NOMO-1 treated with DMSO at 0.1 percent for 48 hours (cell line): ENCODE measurements around the gene ZNF564.
"Not testable (repeated sequence)": the region's sequence is repeated elsewhere in the genome, so short reads cannot be mapped to it uniquely, and the experiment has no call there.

Experiments used
- DNase-seq: peaks from one replicate; lab custom pipeline; 2025; ENCODE audit not compliant: unreplicated experiment; lab: John Stamatoyannopoulos, UW

Gene ZNF564

DNA sequence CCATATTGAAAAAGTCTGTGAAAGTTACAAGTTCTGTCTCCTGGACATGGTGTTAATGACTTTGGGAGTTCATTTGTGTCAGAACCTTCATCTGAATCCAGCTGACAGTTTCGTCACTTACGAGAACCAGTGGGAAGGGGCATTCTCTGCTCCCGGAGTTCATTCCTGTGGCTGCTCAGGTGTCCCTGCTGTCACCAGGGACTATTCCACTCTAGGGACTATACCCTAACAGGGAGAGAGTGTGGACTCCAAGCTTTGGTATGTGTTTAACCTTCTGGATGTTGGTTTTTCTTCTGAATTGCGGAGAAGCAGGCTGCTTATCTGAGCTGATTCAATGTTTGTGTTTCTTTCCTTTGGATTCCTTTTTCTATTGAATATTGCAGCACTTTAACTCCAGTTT lies 54.2 kb downstream of the ZNF564 start:
- no peak for DNase-seq

DNA sequence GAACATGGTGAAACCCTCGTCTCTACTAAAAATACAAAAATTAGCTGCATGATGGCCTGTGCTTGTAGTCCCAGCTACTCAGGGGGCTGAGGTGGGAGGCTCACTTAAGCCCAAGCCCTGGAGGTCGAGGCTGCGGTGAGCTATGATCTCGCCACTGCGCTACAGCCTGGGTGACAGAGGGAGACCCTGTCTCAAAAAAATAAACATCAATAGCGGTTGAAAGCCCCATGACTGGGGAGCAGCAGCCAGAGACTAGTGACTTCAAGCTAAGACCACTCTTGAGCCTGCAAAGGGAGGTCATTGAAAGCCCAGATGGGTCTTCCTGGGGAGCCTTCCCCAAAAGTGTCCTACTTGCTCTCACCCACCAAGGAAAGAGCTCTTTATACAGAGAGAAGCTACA lies 54.8 kb downstream of the ZNF564 start:
- DNase-seq, result no peak

DNA sequence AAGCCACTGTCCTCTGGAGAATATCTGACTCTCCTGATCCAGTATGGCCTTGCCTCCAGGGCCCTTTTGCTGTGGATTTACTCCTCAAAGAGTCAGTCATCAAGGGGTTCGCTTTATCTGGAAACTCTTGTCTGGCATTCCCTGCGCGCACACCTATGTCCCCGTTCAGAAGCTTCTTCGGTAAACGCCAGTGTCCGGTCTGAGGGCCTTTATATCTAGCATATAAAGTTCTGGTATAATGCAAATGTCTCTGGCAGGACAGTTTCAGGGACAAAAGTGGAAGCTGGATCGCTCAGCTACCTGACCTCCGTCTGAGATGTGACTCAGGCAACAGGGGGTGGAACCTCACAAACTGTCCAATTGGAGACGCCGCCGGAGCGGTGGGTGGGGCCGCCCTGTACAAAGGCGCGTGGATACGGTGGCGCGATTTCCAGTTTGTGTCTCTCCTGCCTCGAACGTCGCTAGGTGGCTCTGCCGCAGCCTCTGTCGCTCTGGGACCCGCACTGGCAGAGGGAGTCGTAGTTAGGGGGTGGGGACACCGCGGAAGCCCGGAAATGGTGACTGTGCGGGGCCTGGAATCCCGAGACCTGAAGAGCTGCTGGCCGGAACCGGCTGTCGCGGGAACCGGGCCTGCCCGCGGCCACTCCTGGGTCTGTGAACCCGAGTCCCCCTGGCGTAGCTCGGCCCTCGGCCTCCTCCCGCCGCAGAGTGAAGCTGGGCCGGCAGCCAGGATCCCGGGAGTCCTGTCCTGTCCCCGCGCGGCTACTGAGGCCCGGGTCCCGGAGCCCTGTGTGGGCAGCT lies 56.1 kb downstream of the ZNF564 start:
- no peak for DNase-seq

DNA sequence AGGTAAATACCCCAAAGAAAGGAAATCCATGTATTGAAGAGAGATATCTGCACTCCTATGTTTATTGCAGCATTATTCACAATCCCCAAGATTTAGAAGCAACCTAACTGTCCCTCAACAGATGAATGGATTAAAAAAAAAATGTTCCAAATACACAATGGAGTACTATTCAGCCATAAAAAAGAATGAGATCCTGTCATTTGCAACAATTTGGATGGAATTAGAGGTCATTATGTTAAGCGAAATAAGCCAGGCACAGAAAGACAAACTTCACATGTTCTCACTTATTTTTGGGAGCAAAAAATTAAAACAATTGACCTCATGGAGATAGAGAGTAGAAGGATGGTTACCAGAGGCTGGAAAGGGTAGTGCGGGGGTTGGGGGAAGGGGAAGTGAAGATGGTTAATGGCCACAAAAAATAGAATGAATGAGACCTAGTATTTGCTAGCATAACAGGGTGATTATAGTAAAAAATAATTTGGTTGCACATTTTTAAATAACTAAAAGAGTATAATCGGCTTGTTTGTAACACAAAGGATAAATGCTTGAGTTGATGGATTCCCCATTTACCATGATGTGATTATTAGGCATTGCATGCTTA lies 56.9 kb downstream of the ZNF564 start:
- no peak for DNase-seq

DNA sequence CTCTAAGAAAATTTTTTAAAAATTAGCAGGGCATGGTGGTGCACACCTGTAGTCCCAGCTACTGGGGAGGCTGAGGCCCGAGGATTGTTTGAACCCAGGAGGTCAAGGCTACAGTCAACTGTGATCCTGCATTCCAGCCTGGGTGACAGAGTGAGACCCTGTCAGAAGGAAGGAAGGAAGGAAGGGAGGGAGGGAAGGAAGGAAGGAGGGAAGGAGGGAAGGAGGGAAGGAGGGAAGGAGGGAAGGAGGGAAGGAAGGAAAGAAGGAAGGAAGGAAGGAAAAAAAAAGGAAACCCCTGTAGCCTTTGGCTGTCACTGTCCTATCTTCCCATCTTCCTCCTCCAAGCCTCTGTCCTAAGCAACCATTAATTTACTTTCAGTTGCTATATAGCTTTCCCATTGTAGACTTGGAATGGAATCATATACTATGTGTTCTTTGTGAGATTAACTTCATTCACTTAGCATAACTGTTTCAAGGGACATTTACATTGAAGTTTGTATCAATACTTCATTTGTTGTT lies 65.0 kb downstream of the ZNF564 start:
- DNase-seq, result not testable (repeated sequence)

DNA sequence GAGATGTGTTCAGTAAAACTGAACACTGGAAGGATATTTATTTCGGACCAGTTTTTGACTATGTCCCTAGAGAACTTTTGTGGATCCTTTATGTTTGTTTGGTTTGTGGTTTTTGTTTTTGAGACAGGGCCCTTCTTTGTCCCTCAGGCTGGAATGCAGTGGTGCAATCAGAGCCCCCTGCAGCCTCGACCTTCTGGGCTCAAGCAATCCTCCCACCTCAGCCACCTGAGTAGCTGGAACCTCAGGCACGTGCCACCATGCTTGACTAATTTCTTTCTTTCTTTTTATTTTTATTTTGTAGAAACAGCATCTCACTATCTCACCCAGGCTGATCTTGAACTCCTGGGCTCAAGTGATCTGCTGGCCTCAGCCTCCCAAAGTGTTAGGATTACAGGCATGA lies 65.7 kb downstream of the ZNF564 start:
- DNase-seq, result no peak

DNA sequence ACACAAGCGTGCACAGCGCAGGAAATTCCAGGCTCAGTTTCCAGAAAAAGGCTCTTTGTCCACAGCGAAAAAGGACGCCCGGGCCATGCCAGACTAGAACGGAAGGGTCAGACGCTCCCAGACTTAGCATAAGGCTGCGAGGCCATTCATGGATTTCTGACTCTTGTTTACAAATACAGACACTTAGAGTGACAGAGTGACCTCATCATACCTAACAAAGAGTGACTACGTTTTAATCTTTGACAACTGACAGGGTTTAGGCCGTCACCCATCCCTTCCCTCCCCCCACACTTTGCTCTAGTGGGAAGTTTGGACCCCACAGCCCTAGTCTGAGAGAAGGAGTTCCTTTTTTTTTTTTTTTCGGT lies 66.2 kb downstream of the ZNF564 start:
- no peak for DNase-seq

DNA sequence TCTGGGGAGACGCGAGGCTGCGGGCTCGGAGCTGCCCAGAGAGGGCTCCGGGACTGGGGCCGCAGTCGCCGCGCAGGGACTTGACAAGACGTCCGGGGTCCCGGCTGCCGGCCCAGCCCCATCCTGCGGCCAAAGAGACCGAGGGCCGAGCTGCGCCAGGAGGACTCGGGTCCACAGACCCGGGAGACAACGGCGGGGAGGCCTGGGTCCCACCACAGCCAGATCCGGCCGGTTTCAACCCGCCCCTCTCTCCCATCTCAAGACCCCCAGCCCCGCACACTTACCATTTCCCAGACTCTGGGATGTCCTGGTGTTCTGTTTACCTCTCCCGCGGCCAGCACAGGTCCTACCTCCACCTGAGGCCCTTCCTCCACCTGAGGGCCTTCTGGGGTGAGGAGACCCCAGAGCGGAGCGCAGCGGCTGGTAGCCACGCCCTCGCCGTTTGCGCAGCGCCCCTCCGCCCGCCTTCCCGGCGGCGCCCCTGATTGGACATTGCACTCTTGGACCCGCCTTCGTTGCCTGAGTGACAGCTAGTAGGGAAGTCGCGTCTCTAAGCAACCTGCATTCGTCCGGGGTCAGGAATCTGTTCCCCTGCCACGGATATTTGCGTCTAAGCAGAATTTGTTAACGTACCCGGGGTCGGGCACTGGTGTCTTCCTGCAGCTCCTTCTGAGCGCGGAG lies 66.8 kb downstream of the ZNF564 start, which contains the start of gene ZNF709:
TSS of gene ZNF709 (minus strand) at position 446 of the 681 bp plus-strand sequence. CDS start at position 287, 159 bp downstream.
- no peak for DNase-seq

DNA sequence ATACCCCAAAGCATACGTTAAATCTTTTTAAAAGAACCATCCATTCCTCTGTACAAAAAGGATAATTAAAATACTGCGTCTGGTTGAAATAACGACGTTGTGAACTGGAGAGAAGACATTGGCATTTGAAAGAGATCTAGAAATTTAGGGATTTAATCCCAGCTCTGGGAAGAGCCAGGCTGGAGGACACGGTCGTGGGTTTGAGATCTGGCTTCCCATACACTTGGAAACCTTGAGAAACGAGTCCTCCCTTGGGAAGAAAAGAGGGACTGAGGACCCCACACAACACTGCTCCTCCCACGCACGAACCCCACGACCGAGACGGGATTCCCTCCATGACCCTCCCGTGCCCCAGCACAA lies 67.3 kb downstream of the ZNF564 start:
- no peak for DNase-seq

DNA sequence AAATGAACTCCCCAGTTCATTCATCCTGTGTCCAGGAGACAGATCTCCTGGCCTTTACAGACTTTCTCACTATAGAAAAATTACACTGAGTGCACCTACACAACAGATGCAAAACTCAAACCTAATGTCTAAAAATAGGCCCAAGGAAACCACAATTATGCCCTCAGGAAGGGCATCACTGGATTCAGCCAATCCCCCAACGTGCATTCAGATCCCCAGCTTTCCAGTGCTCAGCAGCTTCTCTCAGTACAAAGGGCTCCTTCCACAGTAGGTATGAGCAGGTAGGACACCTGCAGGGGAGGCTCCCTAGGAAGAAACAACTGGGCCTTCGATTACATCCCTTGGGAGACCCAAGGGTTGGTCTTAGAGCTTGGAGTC lies 68.8 kb downstream of the ZNF564 start:
- DNase-seq, result no peak

DNA sequence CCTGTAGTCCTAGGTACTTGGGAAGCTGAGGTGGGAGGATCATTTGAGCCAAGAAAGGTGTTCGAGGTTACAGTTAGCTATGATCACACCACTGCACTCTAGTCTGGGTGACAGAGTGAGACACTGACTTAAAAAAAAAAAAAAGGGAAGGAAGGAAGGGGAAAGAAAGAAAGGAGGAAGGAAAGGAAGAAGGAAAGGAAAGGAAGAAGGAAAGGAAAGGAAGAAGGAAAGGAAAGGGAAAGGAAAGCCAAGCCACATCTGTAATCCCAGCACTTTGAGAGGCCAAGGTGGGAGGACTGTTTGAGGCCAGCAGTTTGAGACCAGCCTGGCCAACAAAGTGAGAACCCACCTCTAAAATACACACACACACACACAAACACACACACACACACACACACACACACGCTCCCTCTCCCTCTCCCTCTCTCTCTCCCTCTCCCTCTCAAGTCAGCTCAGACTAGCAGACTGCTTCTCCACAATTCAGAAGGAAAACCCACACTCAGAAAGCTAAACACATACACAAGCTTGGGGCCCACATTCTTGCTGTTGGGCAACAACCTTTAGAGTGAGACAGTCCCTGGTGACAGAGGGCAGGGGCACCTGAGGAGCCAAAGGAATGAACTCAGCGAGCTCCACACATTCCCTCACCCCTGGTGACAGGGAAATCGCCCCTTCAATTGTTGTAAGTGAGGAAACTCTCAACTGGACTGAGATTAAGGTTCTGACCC lies 69.3 kb downstream of the ZNF564 start:
- no peak for DNase-seq

DNA sequence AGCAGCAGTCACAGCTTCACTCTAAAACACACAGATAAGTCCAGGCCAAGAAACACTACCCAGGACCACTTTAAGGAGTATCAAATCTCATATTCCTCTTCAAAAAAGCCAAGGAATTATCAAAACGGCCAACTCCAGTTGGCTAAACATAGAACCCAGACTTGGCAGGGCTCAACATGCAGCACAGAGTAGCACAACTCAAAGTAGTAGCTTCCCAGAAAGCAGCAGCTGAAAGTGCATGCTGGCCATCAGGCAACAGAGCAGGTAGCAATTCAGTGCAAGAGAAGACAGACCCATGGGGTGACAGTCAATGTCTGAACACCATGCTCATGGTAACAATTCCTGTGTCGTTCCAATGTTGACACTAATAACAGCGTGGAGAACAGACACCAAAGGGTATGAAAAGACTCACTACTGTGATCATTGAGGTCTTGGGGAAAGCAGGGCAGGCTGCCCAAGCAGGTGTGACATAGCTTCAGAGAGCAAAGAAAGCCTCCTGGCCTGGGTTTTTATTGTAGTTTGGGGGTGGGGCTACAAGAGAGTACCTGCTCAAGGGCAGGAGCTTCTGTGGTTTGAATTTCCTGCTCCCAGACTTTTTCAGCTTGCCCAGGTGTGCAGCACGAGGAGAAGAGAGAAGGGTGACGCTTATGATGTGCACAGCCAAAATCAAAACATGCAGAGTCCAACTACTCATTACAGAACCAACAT lies 72.9 kb downstream of the ZNF564 start:
- DNase-seq, result no peak
